ENCODE data around the gene NTHL1.

DNA sequence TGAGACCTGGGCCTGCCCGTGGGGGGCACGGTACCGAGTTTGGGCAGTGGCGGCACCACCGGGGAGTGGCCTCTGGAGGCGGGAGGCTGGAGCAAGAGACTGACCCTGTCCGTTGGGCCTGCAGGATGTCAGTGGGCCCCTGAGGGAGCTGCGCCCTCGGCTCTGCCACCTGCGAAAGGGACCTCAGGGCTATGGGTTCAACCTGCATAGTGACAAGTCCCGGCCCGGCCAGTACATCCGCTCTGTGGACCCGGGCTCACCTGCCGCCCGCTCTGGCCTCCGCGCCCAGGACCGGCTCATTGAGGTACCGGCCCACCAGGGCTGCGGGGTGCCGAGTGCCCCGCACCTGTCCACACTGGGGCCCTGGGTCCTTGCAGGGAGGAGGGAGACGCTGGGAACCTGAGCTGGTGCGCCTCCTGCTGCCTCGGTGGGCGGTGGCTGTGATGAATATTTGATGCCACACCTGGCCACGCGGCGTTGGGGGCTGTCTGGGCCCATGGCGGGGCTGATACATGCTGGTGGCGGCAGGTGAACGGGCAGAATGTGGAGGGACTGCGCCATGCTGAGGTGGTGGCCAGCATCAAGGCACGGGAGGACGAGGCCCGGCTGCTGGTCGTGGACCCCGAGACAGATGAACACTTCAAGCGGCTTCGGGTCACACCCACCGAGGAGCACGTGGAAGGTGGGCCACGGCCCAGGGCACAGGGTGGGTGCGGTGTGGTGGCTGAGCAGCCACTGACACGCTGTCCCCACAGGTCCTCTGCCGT, 11.3 kb downstream of the NTHL1 start:
- TF ChIP-seq, protein P1, sequence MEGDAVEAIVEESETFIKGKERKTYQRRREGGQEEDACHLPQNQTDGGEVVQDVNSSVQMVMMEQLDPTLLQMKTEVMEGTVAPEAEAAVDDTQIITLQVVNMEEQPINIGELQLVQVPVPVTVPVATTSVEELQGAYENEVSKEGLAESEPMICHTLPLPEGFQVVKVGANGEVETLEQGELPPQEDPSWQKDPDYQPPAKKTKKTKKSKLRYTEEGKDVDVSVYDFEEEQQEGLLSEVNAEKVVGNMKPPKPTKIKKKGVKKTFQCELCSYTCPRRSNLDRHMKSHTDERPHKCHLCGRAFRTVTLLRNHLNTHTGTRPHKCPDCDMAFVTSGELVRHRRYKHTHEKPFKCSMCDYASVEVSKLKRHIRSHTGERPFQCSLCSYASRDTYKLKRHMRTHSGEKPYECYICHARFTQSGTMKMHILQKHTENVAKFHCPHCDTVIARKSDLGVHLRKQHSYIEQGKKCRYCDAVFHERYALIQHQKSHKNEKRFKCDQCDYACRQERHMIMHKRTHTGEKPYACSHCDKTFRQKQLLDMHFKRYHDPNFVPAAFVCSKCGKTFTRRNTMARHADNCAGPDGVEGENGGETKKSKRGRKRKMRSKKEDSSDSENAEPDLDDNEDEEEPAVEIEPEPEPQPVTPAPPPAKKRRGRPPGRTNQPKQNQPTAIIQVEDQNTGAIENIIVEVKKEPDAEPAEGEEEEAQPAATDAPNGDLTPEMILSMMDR (IDR thresholded peaks at IDR 0.05): no peak
- TF ChIP-seq POLR2A (IDR thresholded peaks at IDR 0.05) (no peak), EP300 (IDR thresholded peaks at IDR 0.05) (no peak)

Data from ovary (tissue), 3 donors.